Ectodermal cell (in vitro differentiated cells): Measurements from ENCODE around the gene COL15A1. TPM values are rescaled to one million over a fixed set of nuclear protein-coding genes. Genes with fewer than 3 reads are reported as not detected.
A peak's percentile ranks its signal among the peaks of the same experiment; 100 is the strongest.
"Not testable (repeated sequence)": the region's sequence is repeated elsewhere in the genome, so short reads cannot be mapped to it uniquely, and the experiment has no call there.

Experiments used
- H3K27ac ChIP-seq: 2 replicates; pipeline ENCODE4 v1.7.0; 2013; ENCODE audit warnings: mild to moderate bottlenecking, low read depth, low read length; ENCODE audit not compliant: insufficient read depth, poor library complexity, severe bottlenecking
- H3K27me3 ChIP-seq: 2 replicates; pipeline ENCODE4 v1.7.0; 2013; ENCODE audit warnings: mild to moderate bottlenecking, low read length; ENCODE audit not compliant: insufficient read depth, control insufficient read depth, poor library complexity, severe bottlenecking
- H3K36me3 ChIP-seq: one replicate; pipeline ENCODE4 v1.7.0; 2013; ENCODE audit warnings: low read length; ENCODE audit not compliant: control insufficient read depth, insufficient read depth
- H3K4me1 ChIP-seq: one replicate; pipeline ENCODE4 v1.7.0; 2013; ENCODE audit warnings: low read length; ENCODE audit not compliant: control insufficient read depth, insufficient read depth
- H3K4me3 ChIP-seq: 2 replicates; pipeline ENCODE4 v1.7.0; 2013; ENCODE audit warnings: low read depth, low read length, control low read depth; ENCODE audit not compliant: insufficient read depth
- H3K9me3 ChIP-seq: 2 replicates; pipeline ENCODE4 v1.7.0; 2013; ENCODE audit warnings: mild to moderate bottlenecking, low read length, moderate library complexity; ENCODE audit not compliant: control insufficient read depth
- WGBS, 2 experiments: methylation state at CpG; one replicate each; pipeline ENCODE4 v1.1.7; 2013; ENCODE audit warnings: missing lambda C conversion rate in 2 of 2; 5-methylcytosine and 5-hydroxymethylcytosine counted together
- polyA plus RNA-seq, 4 experiments: library from polyadenylated mRNA; stranded (reverse); fragments of 50-300 nt; gene quantifications; one replicate each; pipeline ENCODE4 v1.2.3, GENCODE V29; 2013

Gene COL15A1
- polyA plus RNA-seq (2013, experiment 1 of 4): 1.7 TPM
- polyA plus RNA-seq (2013, experiment 2 of 4): 1.8 TPM
- polyA plus RNA-seq (2013, experiment 3 of 4): 1.3 TPM
- polyA plus RNA-seq (2013, experiment 4 of 4): 1.1 TPM

DNA sequence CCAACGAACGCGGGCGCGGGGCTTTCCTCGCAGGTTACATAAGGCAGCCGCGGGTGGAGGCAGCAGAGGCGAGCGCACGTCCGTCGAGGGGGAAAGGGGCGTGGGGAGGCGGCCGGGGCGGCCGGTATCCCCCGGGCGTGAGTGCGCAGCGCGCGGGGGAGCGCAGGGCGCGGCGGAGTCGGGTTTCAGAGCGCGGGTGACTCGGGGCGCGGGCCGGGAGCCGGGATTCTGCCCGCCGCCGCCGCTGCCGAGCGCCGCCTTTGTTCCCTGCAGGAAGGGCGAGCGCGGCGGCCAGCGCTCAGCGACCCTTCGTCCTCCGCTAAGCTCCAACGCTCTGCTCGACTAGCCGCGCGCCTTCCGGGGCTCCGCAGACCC is at the start of gene COL15A1:
TSS of gene COL15A1 (plus strand) at position 226 of the 375 bp plus-strand sequence. CDS start 155 bp downstream, outside the sequence.
- Histone ChIP-seq H3K4me1 (no peaks in the 10 kb centered on the region), H3K27ac (no peak within 1 kb of the TSS), H3K9me3 (no peaks in the 10 kb centered on the region), H3K4me3 (peak within 1 kb of the TSS; percentile 35), H3K36me3 (no peaks in the 10 kb centered on the region), H3K27me3 (peaks cover 54% of the 10 kb centered on the region)
- 1% methylated on average over 58 of the region's 58 CpGs for WGBS, 2 experiments

DNA sequence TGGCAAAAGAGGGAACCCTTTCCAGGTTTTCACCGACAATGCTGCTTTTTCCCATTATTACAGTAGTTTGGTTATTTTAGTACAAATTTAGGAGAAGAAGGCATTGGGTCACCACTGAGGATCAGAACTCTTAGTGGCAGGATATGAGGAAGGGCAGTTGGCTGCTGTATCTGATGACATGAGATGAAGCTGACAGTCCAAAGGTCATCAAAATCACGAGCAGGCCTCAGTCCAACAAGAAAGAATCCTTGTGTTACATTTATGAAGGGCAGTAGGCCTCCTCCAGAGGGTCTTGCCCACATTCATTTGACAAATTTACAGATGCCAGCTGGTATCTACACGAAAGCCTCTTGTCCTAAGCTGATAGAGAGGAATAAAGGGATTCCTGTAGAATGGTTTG is 49.5 kb upstream of the COL15A1 start:
- no peaks in the 10 kb centered on the region for H3K9me3 ChIP-seq
- WGBS, 2 experiments: 96 to 97% methylated on average over 3 of the region's 3 CpGs
- no peaks in the 10 kb centered on the region for H3K36me3 ChIP-seq
- H3K27ac ChIP-seq: no peak overlapping the region
- no peaks in the 10 kb centered on the region for H3K4me1 ChIP-seq
- no peak overlapping the region for H3K4me3 ChIP-seq
- no peaks in the 10 kb centered on the region for H3K27me3 ChIP-seq

DNA sequence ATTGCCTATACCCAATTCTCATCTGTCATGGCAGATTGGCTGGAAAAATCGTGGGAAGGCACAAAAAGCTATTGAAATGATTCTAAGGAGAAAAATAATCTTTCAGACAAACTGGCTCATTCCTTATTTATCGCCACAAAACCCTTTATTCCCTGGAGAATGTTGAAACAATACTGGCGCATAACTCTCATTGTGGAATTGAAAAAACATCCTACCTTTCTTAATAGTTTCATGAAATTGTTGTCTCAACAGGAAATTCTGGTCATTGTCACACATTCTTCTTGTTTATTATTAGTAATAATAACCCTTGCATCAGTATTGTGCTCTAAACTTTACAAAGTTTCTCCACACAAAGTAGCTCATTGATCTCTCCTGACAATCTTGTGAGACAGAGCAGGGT is 48.9 kb upstream of the COL15A1 start:
- no peak overlapping the region for H3K4me3 ChIP-seq
- no peaks in the 10 kb centered on the region for H3K9me3 ChIP-seq
- no peaks in the 10 kb centered on the region for H3K4me1 ChIP-seq
- H3K27me3 ChIP-seq: no peaks in the 10 kb centered on the region
- no peaks in the 10 kb centered on the region for H3K36me3 ChIP-seq
- H3K27ac ChIP-seq: no peak overlapping the region
- 88 to 96% methylated on average over 3 of the region's 3 CpGs for WGBS, 2 experiments

DNA sequence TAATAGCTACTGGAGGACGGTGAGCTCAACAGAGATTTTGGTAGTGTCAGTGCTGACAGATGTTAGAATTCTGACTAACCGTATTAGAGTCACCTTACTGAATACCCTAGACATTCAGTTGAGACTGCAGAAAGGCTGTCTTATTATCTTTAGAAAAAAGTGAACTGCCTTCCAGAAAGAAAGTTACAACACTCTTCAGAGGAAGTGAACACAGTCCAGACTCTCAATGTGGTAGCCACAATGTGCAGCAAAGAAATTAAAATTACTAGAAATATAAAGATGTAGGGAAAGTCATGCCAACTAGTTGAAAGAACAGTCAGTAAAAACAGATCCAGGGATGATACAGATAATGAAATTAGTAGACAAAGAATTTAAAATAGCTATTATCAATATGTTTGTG is 47.1 kb upstream of the COL15A1 start:
- no peaks in the 10 kb centered on the region for H3K4me1 ChIP-seq
- H3K36me3 ChIP-seq: no peaks in the 10 kb centered on the region
- no peaks in the 10 kb centered on the region for H3K9me3 ChIP-seq
- 98% methylated on average over 2 of the region's 2 CpGs for WGBS, 2 experiments
- H3K4me3 ChIP-seq: no peak overlapping the region
- no peak overlapping the region for H3K27ac ChIP-seq
- no peaks in the 10 kb centered on the region for H3K27me3 ChIP-seq

DNA sequence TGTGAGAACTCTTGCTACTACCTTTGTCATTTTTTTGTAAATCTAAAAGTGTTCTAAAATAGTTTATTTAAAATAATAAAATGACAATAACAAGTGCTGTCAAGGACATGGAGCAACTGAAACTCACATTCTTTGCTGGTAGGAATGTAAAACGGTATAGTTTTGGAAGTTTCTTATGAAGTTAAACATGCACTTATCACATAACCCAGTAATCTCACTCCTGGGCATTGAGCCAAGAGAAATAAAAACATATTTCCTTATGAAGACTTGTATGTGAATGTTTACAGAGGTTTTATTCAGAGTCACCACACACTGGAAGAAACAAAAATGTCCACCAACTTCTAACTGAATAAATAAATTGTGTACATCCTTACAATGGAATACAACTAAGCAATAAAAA is 46.0 kb upstream of the COL15A1 start:
- Histone ChIP-seq H3K27ac (no peak overlapping the region), H3K4me1 (no peaks in the 10 kb centered on the region), H3K27me3 (no peaks in the 10 kb centered on the region), H3K9me3 (no peaks in the 10 kb centered on the region), H3K36me3 (no peaks in the 10 kb centered on the region), H3K4me3 (no peak overlapping the region)
- no CpG with 5 or more reads among the region's 1 CpG for WGBS, 2 experiments

DNA sequence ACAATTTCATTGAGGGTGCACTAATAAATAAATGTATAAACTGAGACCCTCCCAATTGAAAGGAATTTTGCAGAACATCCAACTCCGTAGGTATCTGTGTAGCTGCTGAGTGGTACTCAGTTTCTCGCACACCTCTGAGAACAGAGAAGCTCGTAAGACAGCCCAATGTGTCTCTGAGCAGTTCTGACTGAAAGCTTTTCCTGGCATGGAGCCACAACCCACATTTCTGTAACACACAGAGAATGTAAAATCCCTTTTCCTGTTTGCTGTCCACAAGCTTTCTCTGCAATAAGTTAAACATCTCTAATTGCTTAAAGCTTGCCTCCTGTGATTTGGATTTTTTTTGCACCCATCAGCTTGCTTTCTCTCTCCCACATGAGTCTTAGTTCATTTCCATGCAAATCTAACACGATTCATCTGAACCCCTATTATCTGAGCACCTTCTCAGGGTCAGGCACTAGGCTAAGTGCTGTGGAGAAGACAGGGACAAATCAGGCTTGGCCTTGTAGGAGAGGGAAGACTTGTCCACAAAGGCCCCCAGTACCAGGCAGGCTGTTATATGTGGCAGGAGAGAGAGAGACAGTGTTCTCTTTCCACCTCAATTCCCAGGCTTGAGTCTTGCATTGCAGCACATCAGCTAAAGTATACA is 44.2 kb upstream of the COL15A1 start:
- Histone ChIP-seq H3K4me1 (no peaks in the 10 kb centered on the region), H3K9me3 (no peaks in the 10 kb centered on the region), H3K4me3 (no peak overlapping the region), H3K36me3 (no peaks in the 10 kb centered on the region), H3K27ac (no peak overlapping the region), H3K27me3 (no peaks in the 10 kb centered on the region)
- 89 to 96% methylated on average over 4 of the region's 4 CpGs for WGBS, 2 experiments

DNA sequence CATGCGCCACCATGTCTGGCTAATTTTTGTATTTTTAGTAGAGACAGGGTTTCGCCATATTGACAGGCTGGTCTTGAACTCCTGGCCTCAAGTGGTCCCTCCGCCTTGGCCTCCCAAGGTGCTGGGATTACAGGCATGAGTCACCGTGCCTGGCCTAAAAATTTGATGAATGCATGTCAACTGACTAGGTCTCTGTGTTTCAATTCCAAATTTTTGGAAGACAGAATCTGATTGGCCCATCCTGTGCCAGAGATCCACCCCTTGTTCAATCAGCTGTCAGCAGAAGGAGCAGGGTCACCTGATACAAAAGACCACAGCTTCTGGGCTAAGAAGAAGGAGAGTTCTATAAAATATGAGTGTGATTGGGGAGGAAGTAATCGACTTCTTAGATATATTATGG is 43.5 kb upstream of the COL15A1 start:
- Histone ChIP-seq H3K36me3 (no peaks in the 10 kb centered on the region), H3K27ac (no peak overlapping the region), H3K27me3 (no peaks in the 10 kb centered on the region), H3K9me3 (no peaks in the 10 kb centered on the region), H3K4me3 (no peak overlapping the region), H3K4me1 (no peaks in the 10 kb centered on the region)
- 88 to 90% methylated on average over 4 to 5 of the region's 5 CpGs for WGBS, 2 experiments

DNA sequence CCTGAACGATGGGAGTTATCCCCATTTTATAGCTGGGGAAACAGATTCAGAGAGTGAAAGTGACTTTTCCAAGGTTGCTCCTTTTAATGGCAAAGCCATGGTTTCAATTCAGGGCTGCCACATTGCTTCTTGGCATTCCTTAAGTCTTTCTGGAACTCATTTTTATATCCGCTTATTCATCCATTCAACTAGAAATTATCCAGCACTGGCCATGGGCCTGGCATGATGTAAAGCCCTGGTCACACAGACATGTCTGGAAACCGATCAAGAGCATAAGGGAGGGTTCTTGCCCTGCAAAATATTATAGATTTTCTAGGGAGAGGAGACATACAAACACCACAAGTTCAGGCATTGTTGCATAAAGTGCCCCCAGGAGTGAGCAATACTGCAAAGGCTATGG is 43.0 kb upstream of the COL15A1 start:
- H3K9me3 ChIP-seq: no peaks in the 10 kb centered on the region
- no peak overlapping the region for H3K27ac ChIP-seq
- no peaks in the 10 kb centered on the region for H3K4me1 ChIP-seq
- H3K4me3 ChIP-seq: no peak overlapping the region
- WGBS, 2 experiments: 93 to 95% methylated on average over 3 of the region's 3 CpGs
- H3K36me3 ChIP-seq: no peaks in the 10 kb centered on the region
- no peaks in the 10 kb centered on the region for H3K27me3 ChIP-seq

DNA sequence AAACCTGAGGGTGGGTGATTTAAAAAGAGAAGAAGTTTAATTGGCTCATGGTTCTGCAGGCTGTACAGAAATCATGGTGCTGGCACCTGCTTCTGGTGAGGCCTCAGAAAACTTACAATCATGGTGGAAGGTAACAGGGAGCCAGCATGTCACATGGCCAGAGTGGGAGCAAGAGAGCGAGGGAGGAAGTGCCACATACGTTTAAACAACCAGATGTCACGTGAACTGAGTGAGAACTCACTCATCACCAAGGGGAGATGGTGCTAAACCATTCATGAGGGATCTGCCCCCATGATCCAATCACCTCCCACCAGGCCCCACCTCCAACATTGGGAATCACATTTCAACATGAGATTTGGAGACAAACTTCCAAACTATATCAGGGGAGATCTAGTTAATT is 41.9 kb upstream of the COL15A1 start:
- not testable (repeated sequence) for H3K4me3 ChIP-seq
- 78 to 79% methylated on average over 3 of the region's 3 CpGs for WGBS, 2 experiments

DNA sequence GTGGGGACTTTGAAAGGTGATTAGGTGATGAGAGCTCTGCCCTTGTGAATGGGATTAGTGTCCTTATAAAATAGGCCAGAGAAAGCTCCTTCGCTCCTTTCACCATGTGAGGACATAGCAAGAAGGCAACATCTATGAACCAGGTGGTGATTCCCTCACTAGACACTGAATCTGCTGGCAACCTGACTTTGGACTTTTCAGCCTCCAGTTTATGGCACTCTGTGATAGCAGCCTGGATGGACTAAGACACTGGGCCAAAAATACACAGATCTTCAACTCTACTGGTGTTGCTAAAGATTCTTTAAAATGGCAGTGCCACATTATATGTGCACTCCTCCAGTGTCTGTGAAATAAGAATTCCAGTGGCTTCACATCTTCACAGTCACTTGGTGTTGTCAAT is 41.2 kb upstream of the COL15A1 start:
- Histone ChIP-seq H3K4me3 (no peak overlapping the region), H3K4me1 (no peaks in the 10 kb centered on the region), H3K9me3 (no peaks in the 10 kb centered on the region), H3K27ac (no peak overlapping the region), H3K36me3 (no peaks in the 10 kb centered on the region), H3K27me3 (no peaks in the 10 kb centered on the region)
- 99 to 100% methylated on average over 1 of the region's 1 CpG for WGBS, 2 experiments

More for the DNA sequence above, 41.9 kb upstream of the COL15A1 start:
- H3K9me3 ChIP-seq, H3K27ac ChIP-seq, H3K4me1 ChIP-seq, H3K27me3 ChIP-seq, H3K36me3 ChIP-seq: not testable (repeated sequence)

DNA sequence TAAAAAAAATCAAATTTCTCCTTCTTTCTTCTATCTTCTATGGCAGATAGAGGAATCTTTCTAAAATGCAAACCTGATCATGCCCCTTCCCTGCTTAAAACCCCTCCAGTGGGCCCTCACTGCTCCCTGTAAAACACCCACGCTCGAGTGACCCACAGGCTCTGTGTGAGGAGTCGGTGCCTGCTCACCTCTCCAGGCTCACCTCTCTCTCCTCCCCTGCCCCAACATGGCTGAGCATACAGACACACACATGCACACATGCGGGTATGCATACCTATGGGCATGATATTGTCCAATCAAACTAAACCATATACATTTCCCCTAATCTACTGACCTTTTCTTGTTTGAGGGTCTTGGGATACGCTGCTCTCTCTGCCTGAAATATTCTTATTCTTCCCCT is 40.8 kb upstream of the COL15A1 start:
- H3K27me3 ChIP-seq: no peaks in the 10 kb centered on the region
- H3K27ac ChIP-seq: no peak overlapping the region
- no peaks in the 10 kb centered on the region for H3K36me3 ChIP-seq
- no peaks in the 10 kb centered on the region for H3K9me3 ChIP-seq
- no peaks in the 10 kb centered on the region for H3K4me1 ChIP-seq
- no peak overlapping the region for H3K4me3 ChIP-seq
- 90 to 94% methylated on average over 5 of the region's 5 CpGs for WGBS, 2 experiments
